ENCODE results near the gene LCN1.
"Not testable (repeated sequence)": the region's sequence is repeated elsewhere in the genome, so short reads cannot be mapped to it uniquely, and the experiment has no call there.

Gene LCN1

DNA sequence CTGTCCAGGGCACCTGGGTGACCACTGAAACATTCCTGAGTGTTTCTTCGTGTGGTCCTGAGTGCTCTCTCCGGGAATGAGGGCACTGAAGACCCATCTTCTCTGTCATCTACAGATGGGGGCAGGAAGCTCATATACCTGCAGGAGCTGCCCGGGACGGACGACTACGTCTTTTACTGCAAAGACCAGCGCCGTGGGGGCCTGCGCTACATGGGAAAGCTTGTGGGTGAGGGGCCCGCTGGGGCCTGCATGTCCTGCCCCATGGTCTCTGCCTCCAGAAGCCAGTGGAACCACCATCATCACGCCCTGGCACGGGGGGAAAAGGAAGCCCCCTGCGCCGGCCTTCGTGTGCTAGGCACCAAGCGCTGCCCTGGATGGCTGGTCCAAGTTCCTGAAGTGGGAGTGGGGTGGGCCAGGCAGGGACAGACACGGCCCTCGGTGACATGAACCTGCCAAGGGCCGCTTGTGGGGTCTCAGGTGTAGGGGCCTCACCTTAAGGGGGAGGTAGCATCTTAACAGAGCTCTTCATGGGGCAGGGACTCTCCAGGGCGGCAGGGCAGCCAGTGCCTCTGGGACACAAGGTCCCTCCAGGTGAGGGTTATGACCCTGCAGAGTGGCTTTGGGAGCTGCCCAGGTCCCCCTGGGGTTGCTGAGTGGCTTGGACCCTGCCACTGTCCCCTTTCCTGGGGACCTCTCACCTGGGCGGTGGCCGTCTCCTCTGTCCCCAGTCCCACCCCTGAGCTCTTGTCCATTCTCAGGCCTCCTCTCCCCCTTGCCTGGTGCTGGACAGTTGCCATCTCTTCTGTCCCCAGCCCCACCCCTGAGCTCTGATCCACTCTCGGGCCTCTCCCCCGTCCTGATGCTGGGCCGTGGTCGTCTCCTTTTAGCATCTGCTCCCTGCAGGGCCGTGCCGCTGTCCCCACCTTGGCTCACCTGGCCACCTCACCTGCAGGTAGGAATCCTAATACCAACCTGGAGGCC is 26.8 kb downstream of the LCN1 start:
- no peak for DNase-seq (ENCODE audit: low read depth)

DNA sequence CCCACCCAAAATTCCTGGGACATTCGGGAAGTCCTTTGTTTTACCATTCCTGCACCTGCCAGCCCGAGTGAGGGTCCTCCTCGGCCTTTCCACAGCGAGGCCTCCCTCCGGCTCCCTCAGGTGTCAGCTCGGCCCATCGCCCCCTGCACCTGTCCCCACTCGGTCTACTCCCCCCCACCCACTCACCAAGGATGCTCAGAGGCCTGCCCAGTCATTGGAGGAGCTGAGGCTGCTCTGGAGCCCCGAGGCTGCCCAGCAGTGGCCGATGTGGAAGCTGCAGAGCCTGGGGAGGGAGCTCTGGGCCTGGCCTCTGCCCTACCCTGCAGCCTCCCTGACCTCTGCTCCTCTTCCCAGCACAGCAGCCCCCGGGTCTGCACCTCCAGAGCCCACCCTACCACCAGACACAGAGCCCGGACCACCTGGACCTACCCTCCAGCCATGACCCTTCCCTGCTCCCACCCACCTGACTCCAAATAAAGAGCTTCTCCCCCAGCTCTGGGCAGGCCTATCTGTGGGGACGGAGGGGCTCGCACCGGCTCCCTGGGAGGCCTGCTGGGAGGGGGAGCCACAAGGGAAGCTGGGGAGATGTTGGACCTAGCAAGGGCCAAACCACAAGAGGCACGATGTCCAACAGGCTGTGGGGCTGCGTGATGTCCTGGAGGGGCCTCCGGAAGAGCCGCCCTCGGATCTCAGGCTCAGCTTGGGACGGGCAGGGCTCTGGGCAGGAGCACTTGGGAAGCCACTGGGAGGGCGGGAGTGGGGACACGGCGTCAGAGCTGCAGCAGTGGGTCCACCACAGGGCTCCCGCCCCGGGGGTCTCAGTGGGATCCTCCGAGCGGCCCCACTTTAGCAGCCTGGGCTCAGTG is 28.5 kb downstream of the LCN1 start:
- not testable (repeated sequence) for DNase-seq (ENCODE audit: low read depth)

DNA sequence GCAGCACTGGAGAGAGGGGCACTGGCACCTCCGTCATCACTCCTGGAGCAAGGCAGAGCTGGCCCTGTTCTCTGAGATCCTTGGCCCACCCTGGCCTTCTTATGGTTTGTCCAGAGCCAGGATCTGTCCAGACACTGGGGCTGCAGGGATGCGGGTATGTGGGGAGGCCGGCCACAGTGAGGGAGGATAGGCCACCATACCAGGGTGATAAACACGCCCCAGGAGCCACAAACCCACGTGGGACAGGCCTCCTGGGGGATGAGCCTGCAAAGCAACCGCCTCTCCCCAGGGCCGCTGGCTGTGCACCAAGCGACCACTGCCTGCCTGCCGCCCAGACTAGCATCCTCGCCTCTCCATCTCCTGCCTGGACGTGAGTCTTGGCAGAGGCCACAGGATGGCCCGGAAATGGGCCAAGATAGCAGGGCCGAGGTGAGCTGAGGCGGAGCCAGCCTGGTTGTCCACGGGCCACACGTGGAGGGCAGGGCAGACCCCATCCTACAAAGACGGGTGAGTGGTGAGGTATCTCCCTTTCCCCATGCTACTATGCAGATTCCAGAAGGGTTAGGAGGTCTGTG is 29.2 kb downstream of the LCN1 start:
- no peak for DNase-seq (ENCODE audit: low read depth)

DNA sequence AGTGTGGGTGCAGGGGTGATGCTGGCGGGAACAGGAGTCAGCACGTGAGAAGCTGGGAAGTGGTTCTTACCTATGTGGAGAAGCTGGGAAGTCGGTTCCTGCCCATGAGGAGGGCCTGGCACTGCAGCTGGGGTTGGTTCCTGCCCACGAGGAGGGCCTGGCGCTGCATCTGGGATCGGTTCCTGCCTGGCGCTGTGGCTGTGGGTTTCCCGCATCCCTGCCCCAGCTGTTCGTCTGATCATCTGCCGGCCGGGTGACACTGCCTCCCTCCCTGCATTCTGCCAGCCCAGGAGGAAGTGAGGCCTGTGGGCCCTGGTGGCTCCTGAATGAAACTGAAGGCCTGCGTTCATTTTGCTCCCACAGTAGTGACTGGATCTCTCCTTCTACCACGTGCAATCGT is 29.8 kb downstream of the LCN1 start:
- DNase-seq (ENCODE audit: low read depth): no peak

DNA sequence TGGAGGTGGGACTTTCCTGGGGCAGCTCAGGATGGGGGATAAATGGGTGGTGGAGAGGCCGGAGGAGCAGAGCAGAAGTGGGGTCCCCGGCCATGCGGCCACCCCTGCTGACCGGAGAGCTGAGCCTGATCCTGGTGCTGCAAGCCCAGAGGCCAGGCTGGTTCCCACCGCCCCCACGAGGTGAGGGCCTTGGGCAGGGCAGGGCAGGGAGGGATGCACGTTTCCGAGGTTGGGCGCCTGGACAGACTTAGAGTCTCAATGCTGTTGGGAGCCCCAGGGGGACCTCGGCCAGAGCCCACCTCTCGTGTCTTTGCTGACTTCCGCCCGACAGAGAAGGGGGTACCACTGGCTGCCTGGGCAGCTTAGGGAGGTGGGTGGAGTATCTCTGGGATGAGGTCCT is 30.2 kb downstream of the LCN1 start:
- DNase-seq (ENCODE audit: low read depth): no peak

DNA sequence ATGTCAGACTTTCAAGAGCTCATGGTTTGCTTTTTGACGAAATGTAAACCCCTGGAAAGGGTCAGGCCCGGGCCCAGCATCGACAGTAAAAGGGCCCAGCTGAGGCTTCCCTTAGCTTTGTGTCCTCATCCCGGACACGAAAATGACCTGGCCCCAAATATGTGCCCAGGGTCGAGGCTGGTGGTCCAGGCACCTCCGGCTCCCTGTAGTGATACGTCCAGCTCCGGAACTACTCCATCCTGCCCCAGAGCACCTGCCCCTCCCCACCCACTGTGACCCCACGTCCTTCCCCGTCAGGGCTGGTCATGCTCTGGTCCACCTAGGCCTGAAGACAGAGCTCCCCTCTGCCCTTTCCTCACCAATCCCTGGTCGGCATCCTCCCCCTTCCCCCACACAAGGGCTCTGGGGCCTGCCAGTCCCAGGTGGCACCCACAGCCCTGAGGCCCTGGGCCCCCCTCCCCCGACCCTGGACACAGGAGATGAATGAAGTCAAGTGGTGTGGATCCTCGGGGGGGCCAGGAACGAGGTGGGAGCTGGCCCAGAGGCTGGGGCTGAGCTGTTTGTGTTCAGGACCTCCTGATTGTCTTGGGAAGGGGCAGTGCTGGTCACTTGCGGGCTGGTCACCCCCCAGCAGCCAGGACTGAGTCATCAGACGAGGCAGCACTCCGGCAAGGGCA is 30.9 kb downstream of the LCN1 start:
- DNase-seq (ENCODE audit: low read depth): no peak

DNA sequence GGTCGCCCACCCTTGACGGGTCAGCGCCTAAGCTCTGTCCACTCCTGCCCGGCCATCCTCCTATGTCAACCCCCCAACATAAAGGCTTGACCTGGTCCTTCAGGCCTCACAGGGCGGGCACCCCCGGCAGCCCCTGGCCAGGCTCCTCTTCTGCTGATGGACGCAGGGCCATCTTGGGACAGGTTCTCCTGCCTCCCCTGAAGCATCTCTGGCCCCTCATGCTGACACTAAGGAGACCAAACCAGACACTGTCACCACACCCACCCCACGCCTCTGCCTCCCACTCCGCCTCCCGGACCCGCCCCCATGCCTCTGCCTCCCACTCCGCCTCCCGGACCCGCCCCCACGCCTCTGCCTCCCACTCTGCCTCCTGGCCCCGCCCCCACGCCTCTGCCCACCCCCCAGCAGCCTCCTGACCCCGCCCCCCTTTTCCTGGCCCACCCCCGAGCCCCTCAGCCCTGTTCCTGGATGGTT is 31.5 kb downstream of the LCN1 start:
- no peak for DNase-seq (ENCODE audit: low read depth)

DNA sequence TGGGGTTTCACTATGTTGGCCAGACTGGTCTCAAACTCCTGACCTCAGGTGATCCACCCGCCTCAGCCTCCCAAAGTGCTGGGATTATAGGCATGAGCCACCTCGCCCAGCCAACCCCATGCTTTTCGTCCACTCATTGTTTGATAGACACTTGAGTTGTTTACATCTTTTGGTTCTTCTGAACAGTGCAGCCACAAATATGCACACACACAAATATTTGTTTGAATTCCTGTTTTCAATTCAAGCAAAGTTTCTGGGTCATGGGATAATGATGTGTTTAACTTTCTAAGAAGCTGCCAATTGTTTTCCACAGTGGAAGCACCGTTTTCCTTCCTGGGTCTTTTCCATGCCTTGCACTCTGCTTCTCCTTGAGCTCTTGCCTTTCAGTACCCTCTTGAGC is 33.5 kb downstream of the LCN1 start:
- DNase-seq (ENCODE audit: low read depth): peak; percentile 13

DNA sequence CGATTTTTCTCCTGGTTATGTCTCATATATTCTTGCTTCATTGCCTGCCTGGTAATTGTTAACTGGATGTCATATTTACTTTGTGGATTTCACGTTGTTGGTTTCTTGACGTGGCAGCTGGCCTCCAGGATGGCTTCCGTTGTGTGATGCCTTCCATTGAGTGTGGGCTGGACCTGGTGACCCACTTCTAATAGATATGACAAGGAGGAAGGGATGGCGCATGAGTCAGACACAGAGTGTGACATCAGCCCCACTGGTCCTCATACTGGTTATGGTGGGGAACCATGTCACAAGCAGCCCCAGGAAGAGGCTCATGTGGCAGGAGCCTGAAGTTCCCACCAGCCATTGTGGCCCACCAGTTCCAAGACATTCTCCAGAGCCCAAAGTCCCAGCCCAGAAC is 34.0 kb downstream of the LCN1 start:
- peak; percentile 15 for DNase-seq (ENCODE audit: low read depth)

DNA sequence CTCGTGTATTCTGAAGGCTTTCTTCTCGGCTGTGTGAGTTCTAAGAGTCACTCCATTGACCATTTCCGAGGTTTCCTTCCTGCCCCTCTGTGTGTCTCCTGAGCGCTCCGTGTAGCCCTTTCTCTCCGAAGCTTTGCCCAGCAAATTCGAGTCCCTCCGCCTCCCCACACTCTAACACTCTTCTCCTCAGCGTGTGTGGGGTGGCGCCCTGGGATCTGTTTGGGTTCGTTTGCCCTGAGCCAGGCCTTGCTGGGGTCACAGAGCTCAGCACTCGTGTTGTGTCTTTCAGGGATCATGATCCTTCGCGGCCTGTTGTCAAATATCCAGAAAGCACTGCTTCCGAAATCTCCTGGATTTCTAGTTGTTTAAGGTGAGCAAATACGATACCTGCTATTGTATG is 34.7 kb downstream of the LCN1 start:
- DNase-seq (ENCODE audit: low read depth): no peak

DNA sequence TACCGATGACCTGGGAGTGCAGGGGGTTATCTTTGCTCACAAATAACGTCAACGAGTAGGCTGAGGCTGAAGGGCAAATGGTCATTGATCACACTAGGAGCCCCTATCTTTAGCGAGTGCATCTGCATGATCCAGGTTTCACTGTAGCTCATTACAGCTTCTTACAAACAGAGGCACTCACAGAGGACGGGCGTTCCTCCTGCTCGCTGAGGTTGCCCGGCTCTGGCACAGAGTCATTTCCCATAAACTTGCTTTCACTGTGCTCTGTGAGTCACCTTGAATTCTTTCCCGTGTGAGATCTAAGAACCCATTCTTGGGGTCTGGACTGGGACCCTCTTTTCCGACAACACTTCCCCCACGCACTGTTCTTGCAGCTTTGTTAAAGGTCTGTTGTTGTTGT is 38.4 kb downstream of the LCN1 start:
- DNase-seq (ENCODE audit: low read depth): no peak

DNA sequence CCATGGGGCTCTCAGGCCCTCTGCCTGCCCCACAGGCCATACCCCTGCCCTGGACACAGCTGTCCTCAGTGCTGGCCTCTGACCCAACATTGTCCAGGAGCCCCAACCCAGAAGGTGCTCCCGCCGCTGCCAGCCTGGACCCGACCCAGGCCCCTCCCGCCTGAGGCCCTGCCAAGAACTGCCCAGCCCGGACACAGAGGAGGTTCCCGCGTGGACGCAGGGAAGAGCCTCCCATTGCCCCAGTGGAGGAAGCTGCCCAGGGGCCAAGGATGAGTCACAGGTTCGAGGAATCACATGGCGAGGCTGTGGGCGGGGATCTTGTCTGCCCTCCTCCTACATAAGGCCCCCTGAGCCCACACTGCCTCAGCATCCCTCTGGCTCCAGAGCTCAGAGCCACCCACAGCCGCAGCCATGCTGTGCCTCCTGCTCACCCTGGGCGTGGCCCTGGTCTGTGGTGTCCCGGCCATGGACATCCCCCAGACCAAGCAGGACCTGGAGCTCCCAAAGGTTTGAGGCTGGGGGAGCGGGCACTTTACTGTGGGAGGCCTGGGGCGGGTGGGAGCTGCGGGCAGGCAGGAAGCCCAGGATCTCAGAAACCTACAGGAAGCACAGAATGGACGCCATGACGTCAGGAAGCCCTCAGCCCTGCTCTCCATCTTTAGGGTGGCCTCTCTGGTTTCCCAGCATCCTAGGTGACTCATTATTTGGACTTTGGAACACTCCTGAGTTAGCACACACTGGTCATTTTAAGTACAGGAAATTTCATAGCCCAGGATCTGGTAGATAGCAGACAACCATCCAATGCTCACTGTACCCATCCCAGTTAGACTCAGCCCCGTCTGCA is 40.4 kb downstream of the LCN1 start, which contains the start of gene PAEP:
TSS of gene PAEP (plus strand) at position 366 of the 844 bp plus-strand sequence.
- no peak for DNase-seq (ENCODE audit: low read depth)

DNA sequence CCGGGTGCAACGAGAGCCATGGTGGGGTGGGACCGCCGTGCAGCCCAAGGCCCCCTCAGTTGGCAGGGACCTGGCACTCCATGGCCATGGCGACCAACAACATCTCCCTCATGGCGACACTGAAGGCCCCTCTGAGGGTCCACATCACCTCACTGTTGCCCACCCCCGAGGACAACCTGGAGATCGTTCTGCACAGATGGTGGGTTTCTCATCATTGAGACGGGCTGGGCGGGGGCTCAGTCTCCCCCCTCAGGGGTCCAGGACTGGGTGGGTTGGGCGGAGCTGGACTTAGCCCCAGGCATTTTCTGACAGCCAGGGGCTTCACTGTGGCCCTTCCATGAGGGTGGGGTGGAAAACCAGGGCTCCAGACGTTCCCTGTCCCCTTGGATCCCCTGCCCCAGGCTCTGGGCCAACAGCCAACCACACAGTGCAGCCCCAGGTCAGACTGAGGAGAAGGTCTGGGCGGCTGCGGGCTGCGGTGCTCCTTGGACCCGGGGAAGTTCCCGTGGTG is 41.0 kb downstream of the LCN1 start:
- no peak for DNase-seq (ENCODE audit: low read depth)

DNA sequence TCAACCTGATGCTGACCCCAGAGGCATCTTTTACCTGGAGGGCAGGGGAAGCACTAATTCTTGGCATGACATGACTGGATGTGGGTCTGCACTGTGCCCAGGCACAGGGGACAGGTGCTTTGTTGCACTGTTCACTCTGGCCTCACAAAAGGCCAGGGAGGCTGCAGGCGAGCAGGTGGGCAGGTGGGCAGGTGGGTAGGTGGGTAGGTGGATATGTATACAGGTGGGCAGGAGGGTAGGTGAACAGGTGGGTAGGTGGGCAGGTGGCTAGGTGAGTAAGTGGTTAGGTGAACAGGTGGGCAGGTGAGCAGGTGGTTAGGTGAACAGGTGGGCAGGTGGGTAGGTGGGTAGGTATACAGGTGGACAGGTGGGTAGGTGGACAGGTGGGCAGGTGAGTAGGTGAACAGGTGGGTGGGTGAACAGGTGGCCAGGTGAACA is 41.8 kb downstream of the LCN1 start:
- no peak for DNase-seq (ENCODE audit: low read depth)

DNA sequence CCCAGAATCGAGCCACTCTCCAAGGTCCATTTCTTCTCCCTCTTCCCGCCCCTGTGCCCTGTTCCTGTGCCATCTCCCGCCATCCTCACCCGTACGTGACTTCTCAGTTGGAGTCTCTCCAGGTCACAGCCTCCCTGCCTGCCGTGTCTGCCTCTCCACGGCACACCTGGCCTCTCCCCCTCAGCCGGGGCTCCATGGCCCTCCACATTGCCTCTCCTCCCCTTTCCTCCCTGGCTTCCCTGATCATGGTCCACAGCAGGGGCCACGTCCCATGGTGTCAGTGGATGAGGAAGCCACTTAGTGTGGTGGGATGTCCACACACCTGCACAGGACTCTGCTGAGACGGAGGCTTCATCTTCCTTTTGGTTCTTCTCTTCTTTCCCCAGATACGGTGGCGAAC is 42.6 kb downstream of the LCN1 start:
- no peak for DNase-seq (ENCODE audit: low read depth)

DNA sequence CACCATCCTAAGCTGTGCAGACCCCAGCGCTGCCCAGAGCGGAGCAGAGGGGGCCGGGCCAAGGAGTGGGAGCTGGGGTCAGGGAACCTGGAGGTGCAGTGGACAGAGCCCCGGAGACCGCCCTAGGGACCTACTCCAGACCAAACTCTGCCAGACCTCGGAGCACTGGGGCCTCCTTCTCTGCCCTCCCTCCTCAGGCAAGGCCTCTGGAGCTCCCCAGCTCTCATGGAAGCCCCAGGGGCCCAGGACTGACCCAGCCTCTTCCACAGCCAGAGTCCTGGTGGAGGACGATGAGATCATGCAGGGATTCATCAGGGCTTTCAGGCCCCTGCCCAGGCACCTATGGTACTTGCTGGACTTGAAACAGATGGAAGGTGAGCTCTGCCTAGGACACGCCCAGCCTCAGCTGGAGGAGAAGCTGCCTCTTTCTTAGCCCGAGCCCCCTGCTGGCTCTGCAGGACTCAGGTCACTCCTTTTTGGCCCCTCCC is 43.9 kb downstream of the LCN1 start:
- DNase-seq (ENCODE audit: low read depth): no peak

DNA sequence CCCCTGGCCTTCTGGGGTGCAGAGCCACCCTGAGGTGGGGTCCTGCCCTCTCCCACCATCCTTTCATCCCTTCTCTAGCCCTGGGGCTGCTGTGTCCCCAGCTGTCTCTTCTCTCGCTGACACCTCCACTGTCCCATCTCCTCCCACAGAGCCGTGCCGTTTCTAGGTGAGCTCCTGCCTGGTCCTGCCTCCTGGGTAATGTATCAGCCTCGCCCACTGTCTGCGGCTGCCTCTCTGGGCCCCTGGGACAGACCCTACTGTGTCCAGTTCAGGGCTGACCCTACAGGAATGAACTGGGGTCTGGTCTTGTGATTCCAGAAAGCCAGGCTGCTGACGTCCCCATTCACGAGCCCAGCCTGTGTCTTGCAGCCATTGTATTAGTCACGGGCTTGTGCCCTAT is 44.4 kb downstream of the LCN1 start:
- DNase-seq (ENCODE audit: low read depth): no peak

DNA sequence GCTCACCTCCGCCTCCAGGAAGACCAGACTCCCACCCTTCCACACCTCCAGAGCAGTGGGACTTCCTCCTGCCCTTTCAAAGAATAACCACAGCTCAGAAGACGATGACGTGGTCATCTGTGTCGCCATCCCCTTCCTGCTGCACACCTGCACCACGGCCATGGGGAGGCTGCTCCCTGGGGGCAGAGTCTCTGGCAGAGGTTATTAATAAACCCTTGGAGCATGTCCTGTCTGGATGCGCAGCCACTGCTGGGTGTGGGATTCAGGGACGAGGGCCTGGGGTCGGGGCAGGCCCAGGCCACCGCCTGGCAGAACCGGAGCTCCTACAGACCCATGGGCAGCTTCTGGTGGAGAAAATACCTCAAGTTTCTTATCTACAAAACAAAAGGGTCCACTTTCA is 45.3 kb downstream of the LCN1 start:
- no peak for DNase-seq (ENCODE audit: low read depth)

DNA sequence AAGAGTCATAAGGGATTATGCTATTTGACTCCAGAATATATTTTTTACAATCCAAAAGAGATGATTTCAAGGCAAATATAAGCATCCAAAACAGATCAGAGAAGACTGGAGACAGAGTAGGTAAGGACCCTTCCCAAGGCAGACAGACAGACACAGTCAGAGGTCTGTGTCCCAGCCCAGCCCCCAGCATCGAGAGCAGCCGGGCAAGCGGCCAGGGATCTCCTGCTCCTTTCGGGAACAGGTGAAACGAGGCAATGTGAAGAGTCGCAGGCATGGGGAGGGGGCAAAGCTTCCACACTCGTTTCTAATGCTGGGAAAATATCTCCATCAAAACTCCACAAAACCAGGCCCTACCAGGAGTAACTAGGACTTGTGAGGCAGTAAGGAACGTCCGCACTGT is 46.1 kb downstream of the LCN1 start:
- no peak for DNase-seq (ENCODE audit: low read depth)

DNA sequence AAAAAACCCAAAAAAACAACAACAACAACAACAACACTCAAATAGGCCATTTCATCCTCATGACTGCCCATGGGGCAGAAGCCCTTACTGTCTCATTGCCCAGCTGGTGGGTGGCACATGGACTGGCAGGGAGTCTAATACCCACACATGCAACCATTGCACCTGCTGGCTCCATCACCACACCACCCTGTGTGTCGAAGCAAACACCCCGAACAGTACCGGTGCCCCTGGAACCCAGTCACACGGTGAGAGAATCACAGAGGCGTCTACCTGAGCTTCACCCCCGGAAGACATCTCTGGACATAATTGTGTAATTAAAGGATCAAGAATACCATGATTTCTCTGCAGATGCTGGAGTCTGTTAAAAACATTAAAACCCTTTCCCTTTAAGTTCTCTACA is 46.8 kb downstream of the LCN1 start:
- no peak for DNase-seq (ENCODE audit: low read depth)

DNA sequence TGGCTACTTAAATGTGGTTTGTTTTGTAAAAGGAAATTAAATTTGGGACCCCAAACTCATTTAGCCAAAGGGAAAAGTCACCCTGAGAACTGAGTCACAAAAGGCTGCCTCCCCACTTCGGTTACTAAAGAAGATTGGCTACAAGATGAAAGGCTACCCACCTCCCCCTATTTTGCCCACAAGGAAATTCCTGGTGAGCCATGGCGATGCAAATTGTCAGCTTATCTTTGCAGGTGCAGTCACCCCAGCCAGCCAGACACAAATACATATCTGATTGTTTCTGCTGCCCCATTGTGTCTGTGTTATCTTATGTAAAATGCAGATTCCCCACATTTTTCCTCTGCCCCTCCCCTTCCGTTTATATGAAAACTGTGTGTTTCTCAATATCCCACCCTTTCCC is 49.2 kb downstream of the LCN1 start:
- DNase-seq (ENCODE audit: low read depth): no peak

Data from fibroblast of gingiva (primary cell).